ENCODE results near the gene MYL11.
"Not testable (repeated sequence)": the region's sequence is repeated elsewhere in the genome, so short reads cannot be mapped to it uniquely, and the experiment has no call there.

MYL11 gene

GRCh38 chr16:30383521-30383920, 8.9 kb downstream of the MYL11 start:
- Histone ChIP-seq H3K9me3 (no peaks in the 10 kb centered on the region), H3K36me3 (no peaks in the 10 kb centered on the region), H3K4me3 (ENCODE audit: low read depth, low read length) (no peak overlapping the region), H3K4me1 (peaks cover 5% of the 10 kb centered on the region; the same call in 1 of the 2 replicates), H3K27me3 (no peaks in the 10 kb centered on the region)
- no peak for DNase-seq
- TF ChIP-seq CTCF (IDR thresholded peaks at IDR 0.05; ENCODE audit: low read depth, low read length), result no peak

DNA sequence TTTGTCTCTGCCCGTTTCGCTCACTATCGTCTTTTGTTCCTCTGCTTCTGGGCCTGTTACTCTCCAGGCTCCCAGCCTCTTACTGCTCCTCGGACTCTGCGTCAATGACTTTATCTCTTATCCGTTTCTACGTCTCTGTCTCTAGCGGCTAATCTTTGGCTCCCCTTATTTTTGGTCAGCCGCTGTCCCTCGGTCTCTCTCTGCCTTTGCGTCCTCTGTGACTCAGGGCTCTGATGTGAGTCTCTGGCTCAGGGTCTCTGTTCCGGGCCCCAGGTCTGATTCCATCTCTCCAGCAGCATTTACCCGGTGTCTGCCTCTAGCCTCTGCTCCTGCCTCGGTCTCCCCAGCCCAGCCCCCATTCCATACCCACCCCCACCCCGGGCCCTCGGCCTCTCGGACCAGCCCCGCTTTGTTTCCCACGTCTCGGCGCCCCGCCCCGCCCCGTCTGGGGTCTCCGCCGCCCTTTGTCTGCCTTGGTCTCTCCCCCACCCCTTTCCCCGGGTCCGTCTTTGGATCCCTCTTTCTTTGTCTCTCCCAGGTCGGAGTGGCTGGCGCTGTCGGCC, 20.1 kb downstream of the MYL11 start:
- Histone ChIP-seq H3K27me3 (no peaks in the 10 kb centered on the region), H3K36me3 (peaks cover 25% of the 10 kb centered on the region), H3K9me3 (no peaks in the 10 kb centered on the region), H3K4me1 (peaks cover 12% of the 10 kb centered on the region), H3K4me3 (ENCODE audit: low read depth, low read length) (peak overlapping the region; percentile 90)
- TF ChIP-seq CTCF (IDR thresholded peaks at IDR 0.05; ENCODE audit: low read depth, low read length), result no peak
- no peak for DNase-seq

DNA sequence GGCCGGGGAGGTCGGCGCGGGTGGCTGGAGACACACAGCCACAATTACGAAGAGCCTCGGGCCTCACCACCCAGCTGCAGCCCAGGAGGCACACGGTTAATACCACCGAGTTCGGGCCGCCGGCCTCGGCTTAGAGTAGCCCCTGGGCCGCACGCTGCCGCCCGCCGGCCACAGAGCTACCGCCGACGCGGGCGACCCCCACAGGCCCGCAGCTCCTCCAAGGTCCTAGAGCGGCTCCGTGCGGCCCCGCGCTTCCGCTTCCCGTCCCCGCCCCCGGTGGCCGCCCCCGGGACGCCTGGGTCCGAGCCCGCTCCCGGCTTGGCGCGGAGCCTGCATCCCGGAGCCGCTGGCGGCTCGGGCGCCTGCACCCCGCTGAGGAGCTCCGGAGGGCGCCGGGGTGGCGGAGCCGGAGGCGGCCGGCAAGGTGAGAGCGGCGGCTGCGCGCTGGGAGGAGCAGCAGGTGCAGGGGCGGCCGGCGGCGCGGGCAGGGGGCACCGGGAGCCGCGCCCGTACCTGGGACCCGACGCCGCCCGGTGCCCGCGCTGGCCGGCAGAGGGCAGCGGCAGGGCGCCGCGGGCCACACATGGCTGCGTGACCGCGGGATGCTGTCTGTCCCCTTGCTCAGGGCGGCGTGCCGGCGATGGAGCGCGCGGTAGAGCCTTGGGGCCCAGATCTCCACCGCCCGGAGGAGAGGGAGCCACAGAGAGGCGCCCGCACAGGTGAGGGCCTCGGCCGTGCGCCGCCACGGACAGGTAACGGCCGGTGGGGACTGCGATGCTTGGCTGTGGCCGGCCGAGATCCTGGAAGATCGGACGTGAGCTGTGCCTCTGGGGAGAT, 20.8 kb downstream of the MYL11 start, which contains the start of gene ZNF48:
Gene ZNF48 (plus strand): TSS at position 266 of the 837 bp plus-strand sequence. CDS start 375 bp downstream, at position 641.
- peak; percentile 11; the same call in 1 of the 2 replicates for TF ChIP-seq CTCF (IDR thresholded peaks at IDR 0.05; ENCODE audit: low read depth, low read length)
- H3K4me3 ChIP-seq (ENCODE audit: low read depth, low read length), result peak within 1 kb of the TSS; percentile 90
- H3K9me3 ChIP-seq, result no peaks in the 10 kb centered on the region
- peaks cover 25% of the 10 kb centered on the region for H3K36me3 ChIP-seq
- peak; percentile 92 for DNase-seq
- no peaks in the 10 kb centered on the region for H3K27me3 ChIP-seq
- H3K4me1 ChIP-seq, result peaks cover 12% of the 10 kb centered on the region

GRCh38 chr16:30395992-30396585, 21.5 kb downstream of the MYL11 start:
- TF ChIP-seq CTCF (IDR thresholded peaks at IDR 0.05; ENCODE audit: low read depth, low read length), result no peak

DNA sequence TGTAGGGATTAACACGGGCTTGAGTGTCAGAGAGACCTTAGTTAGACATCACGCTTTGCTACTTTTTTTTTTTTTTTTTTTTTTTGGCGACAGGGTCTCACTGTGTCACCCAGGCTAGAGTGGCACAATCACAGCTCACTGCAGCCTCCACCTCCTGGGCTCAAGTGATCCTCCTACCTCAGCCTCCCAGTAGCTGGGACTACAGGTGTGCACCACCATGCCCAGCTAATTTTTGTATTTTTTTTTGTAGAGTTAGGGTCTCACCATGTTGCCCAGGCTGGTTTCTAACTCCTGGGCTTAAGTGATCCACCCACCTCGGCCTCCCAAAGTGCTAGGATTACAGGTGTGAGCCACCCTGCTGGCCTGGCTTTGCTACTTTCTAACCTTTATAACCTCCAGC, 22.0 kb downstream of the MYL11 start:
- DNase-seq, H3K27me3 ChIP-seq, H3K9me3 ChIP-seq: not testable (repeated sequence)
- peaks cover 25% of the 10 kb centered on the region for H3K36me3 ChIP-seq
- H3K4me1 ChIP-seq, result peaks cover 12% of the 10 kb centered on the region
- peak overlapping the region; percentile 90 for H3K4me3 ChIP-seq (ENCODE audit: low read depth, low read length)

More at GRCh38 chr16:30395992-30396585, 21.5 kb downstream of the MYL11 start:
- H3K27me3 ChIP-seq, result no peaks in the 10 kb centered on the region
- no peak for DNase-seq
- H3K4me1 ChIP-seq, result peaks cover 12% of the 10 kb centered on the region
- peaks cover 25% of the 10 kb centered on the region for H3K36me3 ChIP-seq
- no peaks in the 10 kb centered on the region for H3K9me3 ChIP-seq
- H3K4me3 ChIP-seq (ENCODE audit: low read depth, low read length), result peak overlapping the region; percentile 90

DNA sequence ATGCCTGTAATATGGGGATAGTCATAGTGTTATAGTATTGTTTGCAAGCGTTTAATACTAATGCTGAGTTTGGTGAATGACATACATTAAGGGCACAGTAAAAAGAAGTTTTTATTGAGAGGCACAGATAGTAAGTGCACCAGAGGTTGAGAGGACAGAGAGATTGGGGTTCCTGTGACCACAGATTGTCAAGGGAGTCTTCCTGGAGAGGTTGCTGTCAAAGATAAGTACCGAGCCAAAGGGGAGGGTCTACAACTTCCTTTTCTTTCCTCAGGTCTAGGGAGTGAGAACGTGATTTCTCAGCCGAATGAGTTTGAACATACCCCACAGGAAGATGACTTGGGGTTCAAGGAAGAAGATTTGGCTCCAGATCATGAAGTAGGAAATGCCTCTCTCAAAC, 22.5 kb downstream of the MYL11 start:
- TF ChIP-seq CTCF (IDR thresholded peaks at IDR 0.05; ENCODE audit: low read depth, low read length), result no peak
- H3K4me3 ChIP-seq (ENCODE audit: low read depth, low read length), result no peak overlapping the region
- H3K27me3 ChIP-seq, result no peaks in the 10 kb centered on the region
- peaks cover 25% of the 10 kb centered on the region for H3K36me3 ChIP-seq
- DNase-seq, result no peak
- peaks cover 12% of the 10 kb centered on the region for H3K4me1 ChIP-seq
- H3K9me3 ChIP-seq, result no peaks in the 10 kb centered on the region

Data from BE2C (cell line).